Dedifferentiated amniotic fluid mesenchymal stem cell (primary cell): ENCODE measurements around the gene DSCAML1.

Experiments
- DNase-seq: peaks from one replicate; pipeline ENCODE4 v3.0.0-alpha.2; 2016; ENCODE audit errors: extremely low spot score

The DSCAML1 gene

GRCh38 chr11:117613521-117613920, 183.5 kb downstream of the DSCAML1 start:
- no peak for DNase-seq

DNA sequence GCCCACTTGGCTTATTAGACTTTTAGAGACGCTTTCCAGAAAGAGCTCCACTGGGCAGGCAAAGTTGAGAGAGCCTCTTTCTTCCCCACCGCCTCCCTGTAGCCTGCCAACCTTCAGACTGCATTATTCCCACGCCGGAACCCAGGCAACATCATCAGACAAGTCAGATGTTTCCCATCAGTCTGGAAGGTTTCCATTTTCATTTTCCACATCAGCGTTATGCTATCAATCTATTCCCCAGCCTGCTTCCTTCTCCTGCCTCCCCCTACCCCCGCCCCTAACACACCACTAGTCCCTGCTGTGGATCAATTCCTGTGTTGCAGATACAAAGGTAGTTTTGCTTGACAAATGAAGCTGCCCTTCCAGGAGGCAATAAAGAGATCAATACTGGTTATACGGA, 184.8 kb downstream of the DSCAML1 start:
- no peak for DNase-seq

DNA sequence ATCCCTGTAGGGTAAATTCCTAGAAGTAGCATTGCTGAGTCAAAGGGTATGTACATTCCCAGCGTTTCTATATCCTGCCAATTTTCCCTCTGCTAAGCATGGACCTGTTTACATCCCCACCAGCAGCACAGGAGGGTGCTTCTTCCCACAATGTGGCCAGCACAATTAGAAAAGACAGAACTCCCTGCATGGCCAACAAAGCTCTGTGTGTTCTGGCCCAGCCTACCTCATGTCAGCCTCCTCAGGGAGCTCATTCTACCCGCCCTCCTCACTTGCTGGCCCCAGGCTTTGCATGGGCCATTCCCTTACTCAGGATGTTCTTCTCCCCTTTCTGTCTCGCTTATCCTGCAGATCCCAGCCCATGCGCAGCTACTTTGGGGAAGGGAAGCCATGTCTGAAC, 186.1 kb downstream of the DSCAML1 start:
- DNase-seq, result no peak

GRCh38 chr11:117610045-117610444, 187.0 kb downstream of the DSCAML1 start:
- DNase-seq, result no peak

DNA sequence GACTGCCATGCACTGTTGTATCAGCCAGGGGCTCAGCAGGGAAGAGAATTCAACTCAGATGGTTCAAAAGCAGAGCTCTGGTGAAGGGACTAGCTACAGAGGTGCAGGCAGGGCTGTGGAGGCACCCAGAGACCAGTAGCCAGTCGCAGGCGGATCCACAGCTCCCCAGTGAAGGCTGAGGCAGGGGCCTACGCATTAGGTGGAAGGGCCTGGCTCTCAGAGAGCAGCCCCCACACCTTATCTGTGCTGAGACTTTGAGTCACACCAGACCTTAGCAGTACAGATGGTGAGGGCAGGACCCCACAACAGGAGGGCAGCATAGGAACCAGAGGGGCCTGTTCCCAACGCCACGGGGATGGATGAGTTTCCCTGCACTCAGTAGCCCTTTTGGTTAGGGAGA, 189.6 kb downstream of the DSCAML1 start:
- DNase-seq, result no peak

DNA sequence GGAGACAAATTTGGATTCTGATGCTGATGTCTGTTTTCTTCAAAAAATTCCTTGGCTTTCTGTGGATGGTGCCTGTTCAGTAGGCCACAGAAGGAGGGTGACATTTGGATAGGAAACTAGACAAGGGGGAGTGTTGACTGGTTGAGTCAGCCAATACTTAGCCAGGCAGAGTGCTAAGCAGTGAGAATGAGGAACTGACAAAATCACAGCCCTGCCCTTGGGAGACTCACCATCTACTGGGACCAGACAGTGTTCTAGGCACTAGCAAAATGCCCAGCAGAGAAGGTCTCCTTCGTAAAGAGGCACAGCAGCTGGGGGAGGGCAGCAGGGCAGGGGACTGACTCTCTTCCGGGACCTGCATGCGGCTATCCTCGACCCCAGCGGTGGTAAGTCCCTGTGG, 190.2 kb downstream of the DSCAML1 start:
- no peak for DNase-seq

DNA sequence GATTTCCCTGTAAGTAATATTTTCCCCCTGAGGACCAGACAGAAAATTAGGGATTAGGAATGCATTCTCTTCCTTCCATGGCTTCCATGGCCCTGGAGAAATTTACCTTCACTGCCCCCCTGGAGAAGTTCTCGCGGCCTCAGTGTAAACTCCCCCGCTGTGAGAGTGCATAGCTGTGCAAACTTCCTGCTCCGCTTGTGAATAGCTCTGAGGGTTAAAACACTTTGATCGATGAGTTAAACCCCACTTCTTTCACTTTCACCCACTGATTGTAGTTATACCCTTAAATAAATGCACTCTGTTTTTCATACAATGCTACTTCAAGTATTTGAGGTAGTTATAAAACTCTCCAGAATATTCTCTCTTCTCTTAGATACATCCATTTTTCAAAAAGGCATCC, 190.8 kb downstream of the DSCAML1 start:
- no peak for DNase-seq

GRCh38 chr11:117605331-117605730, 191.7 kb downstream of the DSCAML1 start:
- DNase-seq, result no peak

GRCh38 chr11:117604336-117604995, 192.6 kb downstream of the DSCAML1 start:
- DNase-seq, result no peak

GRCh38 chr11:117603932-117604331, 193.1 kb downstream of the DSCAML1 start:
- DNase-seq, result no peak

DNA sequence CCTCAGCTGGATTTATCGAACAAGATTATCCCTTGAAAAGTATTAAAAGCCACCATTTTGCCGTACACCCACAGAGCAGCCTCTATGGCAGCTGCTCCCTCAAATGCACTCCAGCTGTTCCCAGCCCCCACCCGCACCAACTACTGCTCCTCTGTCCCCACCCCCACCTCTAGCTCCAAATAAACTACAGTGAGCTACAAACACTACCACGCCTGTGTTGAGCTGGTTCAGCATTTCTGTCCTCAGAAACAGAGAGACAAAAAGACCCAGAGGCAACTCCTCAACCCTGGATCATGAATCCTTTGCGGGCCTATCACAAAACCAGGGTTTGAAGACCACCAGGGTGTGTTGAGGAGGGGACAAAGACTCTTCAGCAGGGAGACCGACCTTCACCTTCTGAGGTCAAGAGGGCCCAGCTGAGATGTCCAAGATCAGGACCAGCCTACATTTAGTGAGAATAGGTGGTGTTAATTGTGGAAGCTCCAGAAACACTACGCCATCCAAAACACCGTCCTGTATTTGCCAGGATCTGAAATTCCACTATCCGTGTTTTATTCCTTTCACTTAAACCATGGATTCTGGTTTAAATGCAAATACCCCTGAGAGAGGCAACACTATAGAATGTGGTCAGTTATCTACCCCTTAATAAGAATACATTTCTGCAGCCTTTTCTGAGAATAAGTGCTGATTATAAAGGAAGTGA, 195.9 kb downstream of the DSCAML1 start:
- DNase-seq, result no peak

- DNase-seq, result no peak
These were observed 196.7 kb downstream of the DSCAML1 start for GRCh38 chr11:117600234-117600783.

DNA sequence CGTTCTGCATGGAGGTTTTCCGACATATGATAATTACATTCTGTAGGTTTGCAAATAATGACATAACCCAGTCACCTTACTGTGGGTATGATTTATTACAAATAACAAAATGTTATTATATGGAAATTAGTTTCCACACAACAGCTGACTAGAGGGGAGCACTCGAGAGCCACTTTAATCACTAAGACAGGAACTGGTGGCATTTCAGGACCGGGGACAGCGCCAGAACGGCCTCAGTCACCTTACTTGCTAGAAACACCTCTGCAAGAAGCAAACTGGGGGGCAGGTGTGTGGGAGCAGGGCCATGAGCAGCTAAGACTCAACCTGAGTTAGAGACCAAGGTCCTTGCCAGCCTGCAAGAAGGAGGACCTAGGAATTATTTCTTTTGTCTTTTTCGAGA, 199.9 kb downstream of the DSCAML1 start:
- no peak for DNase-seq

GRCh38 chr11:117595440-117595839, 201.6 kb downstream of the DSCAML1 start:
- no peak for DNase-seq

- DNase-seq, result no peak
These were observed 202.3 kb downstream of the DSCAML1 start for GRCh38 chr11:117594721-117595120.

DNA sequence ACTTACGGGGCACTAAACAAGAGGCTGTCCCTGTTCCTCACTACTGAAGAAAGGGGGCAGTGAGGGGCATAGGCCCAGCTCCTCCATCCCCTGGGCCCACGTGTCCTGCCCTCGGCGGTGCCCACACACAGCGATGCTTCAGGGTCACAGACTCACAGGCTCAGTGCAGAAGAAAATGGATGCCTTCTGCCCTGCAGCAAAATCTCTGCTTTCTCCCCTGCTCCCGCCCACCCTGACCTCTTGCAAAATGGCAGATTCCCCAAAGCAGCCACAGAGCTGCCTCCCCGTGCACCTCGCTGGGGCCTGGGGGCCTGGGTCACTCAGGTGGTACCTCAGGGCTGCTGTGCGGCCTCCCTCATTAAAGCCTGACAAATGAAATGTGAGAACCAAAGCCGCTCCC, 204.0 kb downstream of the DSCAML1 start:
- DNase-seq, result no peak

- no peak for DNase-seq
These were observed 205.5 kb downstream of the DSCAML1 start for GRCh38 chr11:117591316-117592039.

GRCh38 chr11:117589063-117589462, 208.0 kb downstream of the DSCAML1 start:
- no peak for DNase-seq

- no peak for DNase-seq
These were observed 208.7 kb downstream of the DSCAML1 start for GRCh38 chr11:117588166-117588810.

- DNase-seq, result no peak
These were observed 209.6 kb downstream of the DSCAML1 start for GRCh38 chr11:117587416-117587815.

DNA sequence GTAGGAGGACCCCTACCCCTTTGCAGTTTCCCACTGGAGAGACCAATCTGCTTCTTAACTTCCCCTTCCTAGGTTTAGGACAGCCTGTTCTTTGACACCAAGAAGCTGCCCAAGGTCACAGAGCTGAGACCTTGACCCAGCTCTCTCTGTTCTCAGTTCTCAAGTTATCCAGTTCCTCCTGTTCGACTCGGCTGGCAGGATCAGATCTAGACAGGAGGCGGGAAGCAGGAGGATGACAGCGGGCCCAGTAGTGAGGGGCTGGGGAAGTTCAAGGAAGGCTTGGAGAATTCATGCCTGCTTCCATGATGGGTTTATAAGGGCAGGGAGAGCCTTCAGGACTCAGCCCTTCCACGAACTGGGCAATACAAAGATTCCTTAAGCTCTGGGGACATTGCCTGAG, 210.6 kb downstream of the DSCAML1 start:
- DNase-seq, result no peak

- no peak for DNase-seq
These were observed 211.4 kb downstream of the DSCAML1 start for GRCh38 chr11:117585631-117586030.
